GM13977 (cell line): ENCODE measurements around the gene KCNN3.

Source experiments
- DNase-seq: peaks from one replicate; pipeline ENCODE4 v3.0.0; 2012; ENCODE audit warnings: low spot score
- in situ Hi-C: fragments of 300-500 bp; cut with MboI; formaldehyde crosslinking; loops from one replicate; pipeline ENCODE4 v1.12.0; 2022; ENCODE audit warnings: low sequenced_read_pairs, low pct_unique_long_range_greater_than_20kb, mixed read lengths, inconsistent platforms; ENCODE audit not compliant: unreplicated experiment
- TF ChIP-seq, protein P1 (sequence below): IDR thresholded peaks from 2 replicates; pipeline ENCODE4 v1.5.1; 2012; ENCODE audit warnings: mild to moderate bottlenecking, control low read depth; ENCODE audit not compliant: insufficient read depth; ENCODE audit errors: extremely low read depth, missing control alignments

KCNN3 gene

GRCh38 chr1:154867064-154867825 lies 2.8 kb downstream of the KCNN3 start:
- TF ChIP-seq, protein P1, sequence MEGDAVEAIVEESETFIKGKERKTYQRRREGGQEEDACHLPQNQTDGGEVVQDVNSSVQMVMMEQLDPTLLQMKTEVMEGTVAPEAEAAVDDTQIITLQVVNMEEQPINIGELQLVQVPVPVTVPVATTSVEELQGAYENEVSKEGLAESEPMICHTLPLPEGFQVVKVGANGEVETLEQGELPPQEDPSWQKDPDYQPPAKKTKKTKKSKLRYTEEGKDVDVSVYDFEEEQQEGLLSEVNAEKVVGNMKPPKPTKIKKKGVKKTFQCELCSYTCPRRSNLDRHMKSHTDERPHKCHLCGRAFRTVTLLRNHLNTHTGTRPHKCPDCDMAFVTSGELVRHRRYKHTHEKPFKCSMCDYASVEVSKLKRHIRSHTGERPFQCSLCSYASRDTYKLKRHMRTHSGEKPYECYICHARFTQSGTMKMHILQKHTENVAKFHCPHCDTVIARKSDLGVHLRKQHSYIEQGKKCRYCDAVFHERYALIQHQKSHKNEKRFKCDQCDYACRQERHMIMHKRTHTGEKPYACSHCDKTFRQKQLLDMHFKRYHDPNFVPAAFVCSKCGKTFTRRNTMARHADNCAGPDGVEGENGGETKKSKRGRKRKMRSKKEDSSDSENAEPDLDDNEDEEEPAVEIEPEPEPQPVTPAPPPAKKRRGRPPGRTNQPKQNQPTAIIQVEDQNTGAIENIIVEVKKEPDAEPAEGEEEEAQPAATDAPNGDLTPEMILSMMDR: peak; percentile 15
- in situ Hi-C loops: no loop called here
- DNase-seq: peak; percentile 69

DNA sequence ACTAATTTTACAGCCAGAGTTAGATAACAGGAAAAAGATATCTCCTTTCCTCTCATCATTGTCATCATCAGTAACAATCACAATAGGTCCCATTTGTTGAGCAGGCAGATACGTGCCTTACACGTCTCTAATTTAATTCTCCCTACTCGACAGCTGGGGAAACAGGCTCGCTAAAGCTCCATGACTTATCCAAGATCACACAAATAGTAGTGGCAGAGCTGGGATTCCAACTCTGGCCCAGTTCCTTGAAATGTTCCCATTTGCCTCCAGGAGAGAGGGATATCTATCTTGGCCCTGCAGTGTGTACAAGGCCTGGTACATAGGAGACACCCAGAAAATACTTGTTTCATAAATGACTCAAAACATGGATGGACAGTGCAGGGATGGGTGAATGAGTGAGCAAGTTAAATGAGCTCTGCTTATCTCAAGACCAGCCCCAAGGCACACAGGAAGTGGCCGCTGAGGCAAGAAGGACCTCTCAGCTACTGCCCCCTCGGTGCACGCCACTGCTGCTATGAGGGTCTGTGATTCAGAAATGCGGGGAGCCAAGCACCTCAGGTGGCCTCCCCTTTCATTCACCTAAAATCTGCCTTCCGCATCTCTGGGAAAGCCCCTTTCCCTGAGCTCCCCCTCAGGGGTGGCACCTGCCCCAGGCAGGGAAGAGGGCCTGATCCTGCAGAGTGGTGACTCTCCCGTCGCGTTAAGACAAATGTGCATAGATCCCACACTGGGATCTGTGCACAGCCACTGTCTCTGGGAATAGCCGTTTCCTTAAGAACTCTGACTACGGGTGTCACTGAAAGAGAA lies 3.6 kb downstream of the KCNN3 start:
- in situ Hi-C loops: no loop called here
- TF ChIP-seq, protein P1: no peak
- DNase-seq: no peak

- in situ Hi-C loops: no loop called here
- TF ChIP-seq, protein P1: no peak
- DNase-seq: no peak
Measured at GRCh38 chr1:154865442-154866256, 4.4 kb downstream of the KCNN3 start.

GRCh38 chr1:154864189-154864975 lies 5.7 kb downstream of the KCNN3 start:
- no peak for DNase-seq
- TF ChIP-seq, protein P1: no peak
- in situ Hi-C loops: no loop called here

GRCh38 chr1:154863315-154864174 lies 6.5 kb downstream of the KCNN3 start:
- DNase-seq: peak; percentile 77
- in situ Hi-C loops: no loop called here
- TF ChIP-seq, protein P1: peak; percentile 71
